ENCODE measurements around the gene FAM78B.

FAM78B gene

GRCh38 chr1:166164995-166165660 is 1.7 kb downstream of the FAM78B start:
- H3K4me3 ChIP-seq (ENCODE audit: low read depth, low read length), result peak overlapping the region; percentile 46

GRCh38 chr1:166164646-166164994 is 2.2 kb downstream of the FAM78B start:
- H3K4me3 ChIP-seq (ENCODE audit: low read depth, low read length), result no peak overlapping the region

DNA sequence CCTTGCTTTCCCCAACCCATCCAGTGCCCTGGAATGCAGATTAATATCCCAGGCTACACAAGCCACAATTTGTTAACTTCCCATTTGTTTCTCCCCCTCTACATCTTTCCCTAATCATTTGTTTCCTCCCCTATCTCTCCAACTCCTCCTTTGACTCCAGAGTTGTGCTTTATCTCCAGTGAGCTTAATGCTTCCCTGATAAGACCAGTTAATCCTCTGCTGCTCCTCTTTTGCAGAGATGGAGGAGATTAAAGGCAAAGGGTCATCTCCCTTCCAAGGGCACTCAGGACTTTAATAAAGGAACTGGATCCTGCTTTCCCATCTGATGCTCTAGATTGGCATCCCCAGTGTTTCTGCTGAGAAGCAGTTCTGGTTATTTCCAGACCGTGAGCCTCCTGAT is 7.1 kb downstream of the FAM78B start:
- H3K4me3 ChIP-seq (ENCODE audit: low read depth, low read length), result no peak overlapping the region

DNA sequence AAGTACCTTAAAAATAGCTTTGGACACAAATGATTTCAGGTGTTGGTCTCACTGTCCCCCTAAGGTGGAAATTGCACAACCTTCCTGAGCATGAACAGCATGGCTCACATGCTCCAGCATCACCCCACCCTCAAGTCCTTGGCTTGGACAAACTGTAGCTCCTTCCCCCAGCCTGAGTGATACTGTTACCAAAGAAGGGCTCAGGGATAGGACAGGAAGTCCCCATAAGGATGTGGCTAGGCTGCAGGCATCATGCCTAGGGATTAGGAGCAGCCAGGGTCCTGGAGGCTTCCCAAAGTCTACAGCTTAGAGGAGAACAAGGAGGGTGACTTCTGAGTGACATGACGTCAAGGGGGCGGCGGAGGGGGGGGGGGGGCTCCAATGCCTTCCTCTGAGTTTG is 10.1 kb downstream of the FAM78B start:
- no peak overlapping the region for H3K4me3 ChIP-seq (ENCODE audit: low read depth, low read length)

GRCh38 chr1:166155108-166155507 is 11.7 kb downstream of the FAM78B start:
- no peak overlapping the region for H3K4me3 ChIP-seq (ENCODE audit: low read depth, low read length)

GRCh38 chr1:166153525-166154314 is 13.1 kb downstream of the FAM78B start:
- H3K4me3 ChIP-seq (ENCODE audit: low read depth, low read length), result no peak overlapping the region

- H3K4me3 ChIP-seq (ENCODE audit: low read depth, low read length), result no peak overlapping the region
Measured at GRCh38 chr1:166152978-166153377, 13.8 kb downstream of the FAM78B start.

GRCh38 chr1:166151804-166152203 is 15.0 kb downstream of the FAM78B start:
- no peak overlapping the region for H3K4me3 ChIP-seq (ENCODE audit: low read depth, low read length)

GRCh38 chr1:166145499-166145898 is 21.3 kb downstream of the FAM78B start:
- H3K4me3 ChIP-seq (ENCODE audit: low read depth, low read length), result no peak overlapping the region

DNA sequence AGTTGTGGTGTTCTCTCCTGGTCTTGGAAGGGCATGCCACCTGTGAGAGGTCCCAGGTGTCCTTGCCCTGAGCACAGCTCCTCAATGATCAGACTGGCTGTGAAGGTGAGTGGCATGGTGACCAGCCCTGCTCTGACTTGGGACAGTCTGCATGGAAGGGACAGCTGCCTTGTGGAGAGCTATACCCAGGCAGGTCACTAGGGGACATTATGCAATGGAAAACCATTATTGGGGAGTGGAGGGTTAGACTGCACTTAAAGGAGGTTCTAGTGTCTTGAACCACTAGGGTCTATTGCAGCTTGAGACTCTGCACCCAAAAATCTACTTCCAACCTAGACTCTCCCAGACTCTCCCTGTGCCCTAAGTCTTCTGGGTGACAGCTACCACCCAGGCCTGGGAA is 24.8 kb downstream of the FAM78B start:
- no peak overlapping the region for H3K4me3 ChIP-seq (ENCODE audit: low read depth, low read length)

DNA sequence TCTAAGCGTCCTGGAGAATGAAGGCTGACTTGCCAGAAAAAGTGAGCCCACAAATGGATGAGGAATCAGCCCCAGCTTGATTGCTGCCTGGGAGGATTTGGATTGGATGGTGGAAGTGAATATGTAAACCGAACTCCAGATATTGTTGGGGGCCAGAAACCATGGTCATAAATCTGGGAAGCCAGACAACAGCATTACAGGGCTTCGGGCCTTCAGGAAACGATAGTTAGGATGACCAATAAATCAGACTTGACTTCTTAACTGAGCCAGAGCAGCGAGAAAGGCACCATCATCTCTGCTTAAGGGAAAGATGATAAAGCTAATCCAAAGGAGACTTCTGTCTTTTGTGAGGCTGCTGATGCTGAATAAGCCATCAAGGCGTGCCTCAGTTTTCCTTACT is 26.6 kb downstream of the FAM78B start:
- no peak overlapping the region for H3K4me3 ChIP-seq (ENCODE audit: low read depth, low read length)

DNA sequence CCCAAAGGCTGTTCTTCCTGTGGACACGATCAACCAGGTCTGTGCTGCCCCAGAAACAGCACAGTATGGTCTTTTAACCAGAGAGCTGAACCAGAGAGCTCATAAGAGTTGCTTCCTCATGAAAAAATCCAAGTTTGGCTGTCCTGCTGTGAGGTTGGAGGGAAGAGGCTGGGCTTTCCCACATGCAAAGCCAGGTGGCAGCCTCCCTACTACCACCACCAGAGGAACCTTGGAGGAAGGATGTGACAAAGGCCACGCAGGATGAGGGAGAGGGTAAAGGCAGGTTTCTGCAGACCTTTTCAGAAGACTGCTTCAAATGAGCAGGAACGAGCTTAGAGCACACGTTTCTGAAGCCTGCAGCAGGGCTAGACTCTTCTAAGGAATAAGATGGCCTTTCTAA is 27.1 kb downstream of the FAM78B start:
- H3K4me3 ChIP-seq (ENCODE audit: low read depth, low read length), result no peak overlapping the region

- H3K4me3 ChIP-seq (ENCODE audit: low read depth, low read length), result no peak overlapping the region
Measured at GRCh38 chr1:166136699-166137401, 30.0 kb downstream of the FAM78B start.

GRCh38 chr1:166136222-166136621 is 30.6 kb downstream of the FAM78B start:
- no peak overlapping the region for H3K4me3 ChIP-seq (ENCODE audit: low read depth, low read length)

GRCh38 chr1:166133857-166134256 is 32.9 kb downstream of the FAM78B start:
- H3K4me3 ChIP-seq (ENCODE audit: low read depth, low read length), result no peak overlapping the region

GRCh38 chr1:166133276-166133841 is 33.4 kb downstream of the FAM78B start:
- H3K4me3 ChIP-seq (ENCODE audit: low read depth, low read length), result no peak overlapping the region

DNA sequence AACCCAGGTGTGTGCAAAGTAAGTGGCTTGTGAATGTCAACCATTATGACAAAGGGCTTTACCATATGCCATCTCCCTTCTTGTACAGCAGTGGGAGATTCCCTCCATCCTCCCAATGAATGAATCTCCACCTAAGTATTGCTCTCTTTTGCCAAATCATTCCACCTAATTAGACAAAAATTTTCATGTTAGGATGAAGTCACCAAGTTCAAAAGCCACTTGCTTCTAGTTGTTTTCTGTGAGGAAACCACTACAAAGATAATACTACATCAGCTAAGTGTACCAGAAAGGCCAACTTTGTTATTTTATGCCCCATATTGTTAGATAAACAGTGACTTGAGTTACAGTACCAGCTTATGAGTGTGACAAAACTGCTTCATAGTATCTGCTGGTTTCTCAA is 34.3 kb downstream of the FAM78B start:
- H3K4me3 ChIP-seq (ENCODE audit: low read depth, low read length), result no peak overlapping the region

GRCh38 chr1:166129006-166129405 is 37.8 kb downstream of the FAM78B start:
- no peak overlapping the region for H3K4me3 ChIP-seq (ENCODE audit: low read depth, low read length)

- no peak overlapping the region for H3K4me3 ChIP-seq (ENCODE audit: low read depth, low read length)
Measured at GRCh38 chr1:166128195-166128594, 38.6 kb downstream of the FAM78B start.

GRCh38 chr1:166127003-166127402 is 39.8 kb downstream of the FAM78B start:
- no peak overlapping the region for H3K4me3 ChIP-seq (ENCODE audit: low read depth, low read length)

DNA sequence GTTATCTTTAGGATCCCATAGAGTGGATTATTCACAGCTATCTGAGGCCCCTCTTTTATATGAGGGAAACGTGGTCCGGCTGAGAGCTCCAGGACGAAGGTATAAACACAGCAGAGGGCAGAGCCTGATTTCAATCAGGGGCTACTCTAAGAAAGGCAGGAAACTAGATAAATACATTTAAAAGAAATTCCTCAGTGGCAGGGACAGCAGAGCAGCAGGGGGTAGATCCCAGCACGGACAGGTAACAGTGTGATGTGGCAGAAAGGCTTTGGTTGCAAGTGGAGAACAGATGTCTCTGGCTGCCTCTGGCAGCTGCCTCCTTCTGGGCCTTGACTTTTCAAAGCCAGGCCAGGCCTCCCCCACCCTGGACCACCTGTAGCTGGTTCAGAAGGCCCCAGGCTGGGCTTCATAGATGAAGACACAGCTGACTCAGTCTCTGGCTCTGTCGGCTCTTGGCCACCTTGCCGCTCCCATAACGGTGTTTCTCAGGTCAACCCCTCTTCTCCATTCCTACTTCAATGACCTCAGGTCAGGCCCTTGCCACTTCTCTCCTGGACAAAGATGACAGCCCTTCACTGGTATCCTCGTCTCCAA is 43.8 kb downstream of the FAM78B start:
- no peak overlapping the region for H3K4me3 ChIP-seq (ENCODE audit: low read depth, low read length)

All from iPS-11a (cell line).